ENCODE data around the gene AVPR1B. TPM values are rescaled to one million over a fixed set of nuclear protein-coding genes. Genes with fewer than 3 reads are reported as not detected.

The AVPR1B gene
- total RNA-seq, 4 donors from 2014 or later: not detected

- ATAC-seq (ENCODE audit: low FRiP score) (no peak), DNase-seq (ENCODE audit: low spot score) (no peak)
- TF ChIP-seq CTCF (IDR thresholded peaks at IDR 0.05): no peak
Measured at GRCh38 chr1:206101351-206102045, 15.7 kb downstream of the AVPR1B start.

GRCh38 chr1:206100226-206100815 is 16.9 kb downstream of the AVPR1B start:
- no peak for ATAC-seq (ENCODE audit: low FRiP score)
- no peak for DNase-seq (ENCODE audit: low spot score)
- TF ChIP-seq CTCF (IDR thresholded peaks at IDR 0.05): no peak

- ATAC-seq (ENCODE audit: low FRiP score) (no peak), DNase-seq (ENCODE audit: low spot score) (no peak)
- TF ChIP-seq CTCF (IDR thresholded peaks at IDR 0.05): no peak
Measured at GRCh38 chr1:206098242-206098919, 18.8 kb downstream of the AVPR1B start.

- ATAC-seq (ENCODE audit: low FRiP score) (no peak), DNase-seq (ENCODE audit: low spot score) (no peak)
- no peak for TF ChIP-seq CTCF (IDR thresholded peaks at IDR 0.05)
Measured at GRCh38 chr1:206097381-206097780, 19.8 kb downstream of the AVPR1B start.

GRCh38 chr1:206094024-206094423 is 23.2 kb downstream of the AVPR1B start:
- ATAC-seq (ENCODE audit: low FRiP score) (no peak), DNase-seq (ENCODE audit: low spot score) (no peak)
- no peak for TF ChIP-seq CTCF (IDR thresholded peaks at IDR 0.05)

GRCh38 chr1:206089341-206089740 is 27.8 kb downstream of the AVPR1B start:
- no peak for DNase-seq (ENCODE audit: low spot score)
- TF ChIP-seq CTCF (IDR thresholded peaks at IDR 0.05): no peak
- ATAC-seq (ENCODE audit: low FRiP score): no peak

Measured in omental fat pad (tissue), 4 donors.